SK-N-SH treated with all-trans-retinoic acid at 6 μM for 48 hours (cell line): ENCODE data around the gene SHE.

Experiments used
- ATAC-seq: fragments of 200-7000 bp; cut with Tn5 transposase; 3 replicates; pipeline ENCODE4 v1.9.1; 2020; ENCODE audit warnings: mild to moderate bottlenecking, moderate library complexity
- ARNTL ChIP-seq: fragments of 450-650 bp; formaldehyde crosslinking; IDR thresholded peaks from 2 replicates; pipeline ENCODE4 v1.5.0; 2020; ENCODE audit warnings: low read depth, mild to moderate bottlenecking, moderate library complexity, borderline replicate concordance
- BACH2 ChIP-seq: fragments of 250-450 bp; sonication (Bioruptor Pico); IDR thresholded peaks from 2 replicates; pipeline ENCODE4 v1.9.0; 2021; ENCODE audit warnings: mild to moderate bottlenecking, borderline replicate concordance
- CREB5 ChIP-seq: fragments of 250-450 bp; sonication (Bioruptor Pico); IDR thresholded peaks from 2 replicates; pipeline ENCODE4 v1.5.1; 2020; ENCODE audit warnings: low read depth, mild to moderate bottlenecking, moderate library complexity
- CSDC2 ChIP-seq: fragments of 250-450 bp; sonication (Bioruptor Pico); IDR thresholded peaks from 2 replicates; pipeline ENCODE4 v1.5.0; 2020; ENCODE audit warnings: mild to moderate bottlenecking, moderate library complexity
- ESRRG ChIP-seq: fragments of 250-450 bp; sonication (Bioruptor Pico); IDR thresholded peaks from 2 replicates; pipeline ENCODE4 v1.6.1; 2021; ENCODE audit warnings: mild to moderate bottlenecking
- GLIS3 ChIP-seq: fragments of 250-450 bp; sonication (Bioruptor Pico); IDR thresholded peaks from 2 replicates; pipeline ENCODE4 v1.5.0; 2020; ENCODE audit warnings: mild to moderate bottlenecking, moderate library complexity
- ISL1 ChIP-seq: fragments of 250-450 bp; sonication (Bioruptor Pico); IDR thresholded peaks from 2 replicates; pipeline ENCODE4 v2.1.2; 2022; ENCODE audit warnings: mild to moderate bottlenecking, moderate library complexity
- OSR1 ChIP-seq: fragments of 250-450 bp; sonication (Bioruptor Pico); IDR thresholded peaks from 2 replicates; pipeline ENCODE4 v1.8.0; 2022; ENCODE audit warnings: moderate library complexity, mild to moderate bottlenecking, inconsistent platforms
- PATZ1 ChIP-seq: fragments of 250-450 bp; sonication (Bioruptor Pico); IDR thresholded peaks from 2 replicates; pipeline ENCODE4 v1.8.0; 2020; ENCODE audit warnings: mild to moderate bottlenecking, moderate library complexity, borderline replicate concordance
- POU6F1 ChIP-seq: fragments of 250-450 bp; sonication (Bioruptor Pico); IDR thresholded peaks from 2 replicates; pipeline ENCODE4 v1.8.0; 2021; ENCODE audit warnings: low read depth, mild to moderate bottlenecking, moderate library complexity, borderline replicate concordance
- PPARA ChIP-seq: fragments of 250-450 bp; sonication (Bioruptor Pico); IDR thresholded peaks from 2 replicates; pipeline ENCODE4 v1.5.0; 2020; ENCODE audit warnings: mild to moderate bottlenecking, borderline replicate concordance
- RARB ChIP-seq: fragments of 250-450 bp; sonication (Bioruptor Pico); IDR thresholded peaks from 2 replicates; pipeline ENCODE4 v1.8.0; 2021; ENCODE audit warnings: mild to moderate bottlenecking, moderate library complexity
- SNAI2 ChIP-seq: fragments of 250-450 bp; sonication (Bioruptor Pico); IDR thresholded peaks from 2 replicates; pipeline ENCODE4 v1.5.0; 2020; ENCODE audit warnings: mild to moderate bottlenecking, moderate library complexity
- TCF4 ChIP-seq: fragments of 250-450 bp; sonication (Bioruptor Pico); IDR thresholded peaks from 2 replicates; pipeline ENCODE4 v1.8.0; 2021; ENCODE audit warnings: mild to moderate bottlenecking, moderate library complexity, borderline replicate concordance
- TOX ChIP-seq: fragments of 250-450 bp; sonication (Bioruptor Pico); IDR thresholded peaks from 2 replicates; pipeline ENCODE4 v1.8.0; 2021; ENCODE audit warnings: mild to moderate bottlenecking, moderate library complexity, borderline replicate concordance
- TSHZ2 ChIP-seq: fragments of 250-450 bp; sonication (Bioruptor Pico); IDR thresholded peaks from 2 replicates; pipeline ENCODE4 v1.5.0; 2020; ENCODE audit warnings: mild to moderate bottlenecking, moderate library complexity
- ZC3H10 ChIP-seq: fragments of 250-450 bp; sonication (Bioruptor Pico); IDR thresholded peaks from 2 replicates; pipeline ENCODE4 v1.5.1; 2021; ENCODE audit warnings: mild to moderate bottlenecking, moderate library complexity
- ZFP30 ChIP-seq: fragments of 450-650 bp; formaldehyde crosslinking; IDR thresholded peaks from 2 replicates; pipeline ENCODE4 v1.5.0; 2022; ENCODE audit warnings: mild to moderate bottlenecking, moderate library complexity
- ZNF565 ChIP-seq: fragments of 450-650 bp; formaldehyde crosslinking; conservative IDR thresholded peaks from 2 replicates; pipeline ENCODE4 v1.5.0; 2020; ENCODE audit warnings: low read depth, mild to moderate bottlenecking, moderate library complexity
- ZNF70 ChIP-seq: fragments of 450-650 bp; formaldehyde crosslinking; IDR thresholded peaks from 2 replicates; pipeline ENCODE4 v1.5.0; 2020; ENCODE audit warnings: mild to moderate bottlenecking, moderate library complexity

Gene SHE

GRCh38 chr1:154453574-154454352, 48.4 kb downstream of the SHE start:
- peak; percentile 65 for ATAC-seq
- TF ChIP-seq TOX (no peak), BACH2 (no peak), CREB5 (no peak), SNAI2 (no peak), POU6F1 (CRISPR knock-in tag) (no peak), RARB (CRISPR knock-in tag) (no peak), GLIS3 (CRISPR knock-in tag) (no peak), ESRRG (CRISPR knock-in tag) (no peak), PATZ1 (CRISPR knock-in tag) (no peak), ZFP30 (CRISPR knock-in tag) (no peak), ZNF70 (CRISPR knock-in tag) (no peak), ISL1 (no peak), CSDC2 (CRISPR knock-in tag) (no peak), OSR1 (CRISPR knock-in tag) (no peak), ZNF565 (CRISPR knock-in tag) (no peak)

GRCh38 chr1:154453161-154453560, 49.1 kb downstream of the SHE start:
- TF ChIP-seq CREB5 (no peak), ZNF565 (CRISPR knock-in tag) (no peak), PPARA (CRISPR knock-in tag) (no peak)
- ATAC-seq, result peak; percentile 44; the same call in 2 of the 3 replicates

GRCh38 chr1:154448331-154448811, 53.8 kb downstream of the SHE start:
- no peak for TF ChIP-seq TOX
- no peak for TF ChIP-seq ZC3H10
- no peak for ATAC-seq

GRCh38 chr1:154446789-154447188, 55.4 kb downstream of the SHE start:
- TF ChIP-seq ZNF70 (CRISPR knock-in tag) (no peak), ARNTL (CRISPR knock-in tag) (no peak), POU6F1 (CRISPR knock-in tag) (no peak), TOX (no peak), CSDC2 (CRISPR knock-in tag) (no peak), SNAI2 (no peak)
- ATAC-seq, result no peak

GRCh38 chr1:154446292-154446691, 55.9 kb downstream of the SHE start:
- ATAC-seq, result peak; percentile 82
- TF ChIP-seq TCF4 (no peak), ZFP30 (CRISPR knock-in tag) (no peak), BACH2 (no peak), TOX (no peak), RARB (CRISPR knock-in tag) (no peak), ZC3H10 (no peak), TSHZ2 (CRISPR knock-in tag) (no peak), POU6F1 (CRISPR knock-in tag) (no peak), OSR1 (CRISPR knock-in tag) (no peak)
